ENCODE measurements around the gene ELOA2.
"Not testable (repeated sequence)": the region's sequence is repeated elsewhere in the genome, so short reads cannot be mapped to it uniquely, and the experiment has no call there.

DNA sequence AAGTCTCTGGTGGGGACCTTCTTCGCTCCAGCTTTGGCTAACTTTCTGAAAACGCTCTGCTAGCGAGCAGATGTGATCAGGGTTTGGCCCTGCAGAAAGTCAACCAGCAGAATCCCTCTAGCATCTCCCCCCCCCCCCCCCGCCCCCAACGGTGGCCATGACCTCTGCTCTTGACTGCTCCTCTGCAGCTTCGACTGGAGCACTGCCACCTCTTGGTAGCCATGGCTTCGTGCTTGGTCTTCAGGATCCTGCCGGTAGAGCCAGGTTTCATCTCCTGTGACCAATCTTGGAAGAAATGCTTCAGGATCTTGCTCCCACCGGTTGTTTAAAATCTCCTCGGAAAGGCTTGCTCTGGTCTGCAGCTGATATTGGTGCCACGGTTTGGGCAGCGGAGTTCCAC is 4.5 kb downstream of the ELOA2 start:
- TF ChIP-seq CTCF (IDR thresholded peaks at IDR 0.05; ENCODE audit: insufficient read depth, low read depth, low read length); EZH2 (IDR thresholded peaks at IDR 0.05; ENCODE audit: insufficient read depth, low read length): not testable (repeated sequence)

Measured in astrocyte (in vitro differentiated cells and primary cell).